NCI-H748 (cell line): ENCODE results near the gene FBXW12.

Experiments
- DNase-seq: peaks from one replicate; lab custom pipeline; 2025; ENCODE audit not compliant: unreplicated experiment; lab: John Stamatoyannopoulos, UW

Gene FBXW12

DNA sequence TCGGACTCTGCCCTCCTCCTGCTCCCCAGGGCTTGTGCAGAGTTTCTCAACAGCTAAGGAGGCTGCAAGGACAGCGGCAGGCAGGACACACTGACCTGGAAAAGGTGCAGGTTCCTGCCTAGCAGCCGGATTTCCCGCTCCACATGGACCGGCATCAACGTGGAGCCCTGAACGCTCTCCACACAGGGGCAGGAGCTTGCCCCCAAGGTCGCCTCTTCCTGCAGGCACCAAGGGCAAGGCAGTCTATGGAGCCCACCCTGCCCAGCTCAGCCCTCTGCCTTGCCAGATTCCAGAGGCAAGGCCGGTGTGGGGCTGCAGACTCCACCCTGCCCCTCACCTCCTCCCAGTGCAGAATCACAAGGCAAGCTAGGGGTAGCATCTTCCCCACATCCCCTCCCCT, 47.1 kb downstream of the FBXW12 start:
- no peak for DNase-seq

- no peak for DNase-seq
These were observed 47.6 kb downstream of the FBXW12 start for GRCh38 chr3:48419597-48419996.

DNA sequence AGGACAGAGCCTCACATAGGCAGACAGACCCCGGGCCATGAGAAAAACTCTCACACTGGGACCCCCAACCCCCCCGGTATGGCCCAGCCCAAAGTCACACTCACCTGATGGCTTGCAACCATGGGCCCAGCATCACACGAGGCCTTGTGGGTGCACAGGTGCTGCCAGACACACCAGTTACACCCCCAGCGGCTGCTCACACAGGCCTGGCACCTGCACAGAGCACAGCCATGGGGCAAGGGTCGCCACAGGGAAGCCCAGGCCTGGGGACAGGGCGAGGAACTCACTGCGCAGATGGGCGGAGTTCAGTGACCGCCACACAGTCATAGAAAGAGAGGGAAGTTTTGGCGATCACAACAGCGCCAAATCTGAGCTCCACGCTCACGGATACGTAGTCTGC, 48.5 kb downstream of the FBXW12 start:
- no peak for DNase-seq

DNA sequence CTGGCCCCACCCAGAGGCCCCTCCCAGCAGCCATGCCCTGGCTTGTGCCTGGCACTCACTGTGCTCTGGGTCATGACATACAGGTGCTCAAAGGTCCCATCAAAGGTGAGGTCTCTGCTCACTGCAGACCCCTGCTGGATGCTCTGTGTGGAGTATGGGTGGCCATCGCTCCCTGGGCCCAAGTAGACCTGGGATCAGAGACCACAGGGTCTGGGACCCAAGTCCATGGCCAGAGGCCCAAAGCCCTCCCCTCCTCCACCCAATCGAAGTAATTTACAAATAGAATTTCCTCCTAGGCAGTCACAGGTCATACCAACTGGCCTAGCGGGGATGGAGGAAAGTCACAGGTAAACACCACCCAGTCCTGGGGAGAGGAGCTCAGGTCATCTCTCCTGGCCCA, 50.3 kb downstream of the FBXW12 start:
- DNase-seq = no peak

DNA sequence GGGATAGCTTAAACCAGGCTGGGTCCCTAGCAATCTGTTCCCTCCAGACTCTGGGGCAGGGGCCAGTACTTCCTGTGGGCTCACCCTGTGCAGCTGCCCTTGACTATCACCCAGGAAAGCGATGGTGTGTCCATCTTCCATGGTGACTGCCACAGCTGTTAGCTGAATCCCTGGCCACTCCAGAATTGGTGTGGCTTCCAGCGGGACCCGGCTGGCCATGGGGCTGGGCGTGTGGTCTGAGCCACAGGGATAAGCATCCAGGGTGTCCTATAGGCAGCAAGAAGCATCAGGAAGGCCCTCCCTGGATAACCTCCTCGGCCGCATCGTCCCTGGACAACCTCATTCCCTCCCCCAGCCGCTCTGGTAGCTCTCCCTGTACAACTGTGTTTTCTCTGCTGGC, 50.7 kb downstream of the FBXW12 start:
- no peak for DNase-seq

GRCh38 chr3:48423241-48423882, 51.3 kb downstream of the FBXW12 start:
- DNase-seq = no peak

DNA sequence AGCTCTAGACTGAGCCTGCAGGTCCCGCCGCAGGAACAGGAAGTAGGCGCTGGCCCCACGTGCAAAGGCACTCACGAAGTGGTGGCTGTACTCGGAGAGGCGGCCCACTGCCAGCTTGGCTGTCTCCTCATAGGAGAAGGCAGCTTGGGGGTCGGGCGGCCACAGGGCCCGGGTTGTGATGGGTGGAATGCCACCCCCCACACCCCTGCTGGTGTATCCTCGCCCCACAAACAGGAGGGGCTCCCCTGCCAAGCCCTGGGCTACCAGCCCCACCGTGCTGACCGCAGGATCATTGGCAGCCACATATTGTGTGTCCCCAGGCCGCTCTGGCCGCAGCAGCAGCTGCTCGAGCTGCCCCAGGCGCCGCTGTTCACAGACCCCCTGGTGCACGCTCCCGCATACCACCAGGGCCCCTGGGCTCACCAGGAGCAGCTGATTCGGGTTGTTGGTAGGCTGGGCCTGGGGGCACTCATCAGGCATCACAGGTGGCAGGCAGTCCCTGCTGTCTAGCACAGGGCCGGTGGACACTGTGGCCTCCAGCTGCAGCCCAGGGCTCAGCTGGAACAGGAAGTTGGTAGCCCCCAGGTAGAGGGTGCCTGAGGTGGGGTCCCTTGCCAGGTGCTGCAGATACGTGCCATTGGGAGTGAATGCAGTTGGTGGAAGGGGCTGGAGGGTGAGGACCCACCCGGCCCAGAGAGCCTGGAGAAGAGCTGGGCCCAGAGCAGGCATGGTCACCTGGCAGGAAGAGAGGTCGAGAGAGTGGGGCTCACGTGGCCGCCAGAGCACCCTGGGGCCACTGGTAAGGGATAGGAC, 52.1 kb downstream of the FBXW12 start:
- no peak for DNase-seq

DNA sequence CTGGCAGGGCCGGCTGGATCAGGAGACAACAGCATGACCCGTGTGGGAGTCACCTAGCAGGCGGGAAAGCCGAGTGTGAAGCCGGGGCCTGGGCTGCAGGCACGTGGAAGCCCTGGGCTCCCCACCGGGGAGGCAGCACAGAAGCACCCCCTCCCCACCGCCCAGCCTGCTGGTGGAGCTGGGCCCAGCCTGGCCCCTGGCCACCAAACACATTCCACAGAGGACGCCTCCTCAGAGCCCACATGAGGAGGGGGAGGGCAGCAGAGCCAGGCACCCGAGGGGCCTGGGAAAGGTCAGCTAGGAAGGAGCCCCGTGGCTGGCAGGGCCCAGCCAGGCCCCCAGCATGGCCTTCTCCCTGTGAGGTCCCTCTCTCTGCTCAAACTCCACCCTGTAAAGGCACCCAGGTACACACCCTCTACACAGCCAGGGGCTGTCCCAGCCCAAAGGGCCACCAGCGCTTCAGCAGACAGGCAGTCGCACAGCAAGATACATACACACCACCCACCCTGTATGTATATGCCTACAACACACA, 53.3 kb downstream of the FBXW12 start:
- no peak for DNase-seq

DNA sequence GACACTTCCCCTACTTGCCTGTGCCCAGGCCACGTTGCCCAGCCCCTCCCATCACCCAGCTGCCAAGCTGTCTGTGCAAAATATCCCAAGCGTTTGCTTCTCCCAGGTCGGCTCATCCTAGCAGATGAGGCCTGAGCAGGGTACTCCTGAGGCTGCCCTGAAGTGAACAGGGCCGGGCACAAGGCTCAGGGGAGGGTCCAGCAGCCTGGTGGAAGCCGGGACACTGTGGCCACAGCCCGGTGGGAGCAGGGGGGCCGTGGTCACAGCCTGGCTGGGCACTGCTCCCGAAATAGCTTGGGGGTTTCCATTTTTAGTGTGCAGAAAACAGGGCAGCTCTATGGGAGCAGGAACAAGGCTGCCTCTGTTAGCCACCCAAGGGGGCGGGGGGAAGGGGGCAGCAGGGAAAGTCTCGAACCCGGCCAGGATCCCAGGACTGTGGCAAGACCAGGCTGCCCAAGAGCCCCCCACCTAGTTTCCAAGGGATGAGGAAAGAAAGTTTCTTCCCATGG, 54.4 kb downstream of the FBXW12 start:
- DNase-seq = no peak

- no peak for DNase-seq
These were observed 55.1 kb downstream of the FBXW12 start for GRCh38 chr3:48426944-48427629.

DNA sequence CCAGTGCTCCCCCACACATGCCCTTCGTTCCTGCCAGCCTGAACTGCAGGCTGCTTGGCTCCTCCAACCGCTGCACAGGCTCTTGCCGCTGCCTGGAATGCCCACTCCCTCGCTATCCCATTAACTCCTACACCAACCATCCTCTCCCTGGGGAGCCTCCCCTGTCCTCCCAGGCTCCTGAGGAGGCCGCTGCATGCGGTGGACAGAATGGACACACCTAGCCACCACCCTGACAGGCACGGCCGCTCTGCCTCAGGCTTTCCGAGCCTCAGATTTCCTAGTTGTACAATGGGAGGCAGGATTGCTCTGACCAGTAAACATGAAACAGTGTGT, 55.6 kb downstream of the FBXW12 start:
- no peak for DNase-seq

DNA sequence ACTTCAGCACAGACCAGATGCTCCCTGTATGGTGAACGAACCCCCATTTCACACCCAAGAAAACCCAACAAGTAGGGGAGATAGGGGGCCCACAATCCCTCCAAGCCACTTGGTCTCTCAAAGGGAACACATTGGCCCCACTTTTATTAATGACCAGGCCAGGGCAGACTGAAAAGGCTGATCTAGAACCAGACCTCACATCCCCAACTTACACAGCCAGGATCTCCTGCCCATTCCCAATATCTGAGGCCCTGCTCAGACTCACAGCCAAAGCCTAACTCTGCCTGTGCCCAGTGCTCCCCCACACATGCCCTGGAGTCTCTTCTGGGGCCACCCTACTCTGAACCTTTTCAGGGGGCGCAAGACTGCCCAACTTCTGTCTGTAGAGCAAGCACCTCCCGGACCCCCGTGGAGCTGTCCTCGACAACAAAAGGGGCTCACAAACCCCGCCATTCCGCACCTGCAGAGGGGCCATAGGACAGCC, 56.1 kb downstream of the FBXW12 start:
- DNase-seq = no peak

DNA sequence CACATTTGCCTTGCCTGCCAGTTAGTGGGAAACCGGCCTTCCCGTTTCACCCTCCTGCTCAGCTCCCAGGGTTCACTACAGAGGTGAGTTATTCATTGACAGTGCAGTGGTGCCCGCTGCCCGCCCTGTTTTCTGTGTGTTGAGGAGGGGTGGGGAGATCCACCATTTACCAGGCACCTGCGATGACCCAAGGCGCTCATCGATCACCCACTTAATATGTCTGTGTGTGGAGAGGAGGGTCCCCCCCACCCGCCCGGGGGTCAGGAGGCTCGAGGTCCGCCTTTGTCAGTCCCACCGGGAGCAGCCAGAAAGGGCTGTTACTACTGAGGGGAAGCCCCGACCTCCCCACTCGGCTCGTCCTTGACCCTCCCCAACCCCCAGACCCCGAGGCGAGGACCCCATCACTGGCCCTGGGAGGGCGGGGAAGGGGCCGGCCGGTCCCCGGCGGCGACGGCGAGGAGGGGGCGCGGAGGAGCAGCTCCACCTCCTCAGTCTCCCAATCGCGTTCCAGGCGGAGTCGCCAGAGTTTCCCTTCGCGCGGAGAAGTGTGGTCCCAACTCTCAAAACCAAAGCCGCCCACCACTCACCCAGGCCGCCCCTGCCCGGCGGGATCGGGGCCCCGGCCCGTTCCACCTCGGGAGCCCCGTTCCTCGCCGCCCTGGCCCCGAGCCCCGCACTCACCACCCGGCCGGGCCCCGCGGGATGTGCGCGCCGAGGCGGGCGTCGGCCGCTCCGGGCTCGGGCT, 56.7 kb downstream of the FBXW12 start:
- DNase-seq = peak; percentile 49

- DNase-seq = peak; percentile 84
These were observed 57.4 kb downstream of the FBXW12 start for GRCh38 chr3:48429317-48429959.

GRCh38 chr3:48429960-48430707, 58.1 kb downstream of the FBXW12 start, which contains the start of gene PLXNB1:
TSS of gene PLXNB1 (minus strand) at chr3:48430086. CDS start at chr3:48424611, 5,475 bp downstream.
- peak; percentile 90 for DNase-seq

GRCh38 chr3:48430708-48431101, 58.7 kb downstream of the FBXW12 start:
- DNase-seq = no peak

GRCh38 chr3:48431224-48432029, 59.4 kb downstream of the FBXW12 start:
- DNase-seq = no peak

GRCh38 chr3:48432411-48433371, 60.7 kb downstream of the FBXW12 start:
- no peak for DNase-seq
